Measurements from ENCODE around the gene COG6. TPM values are rescaled to one million over a fixed set of nuclear protein-coding genes. Genes with fewer than 3 reads are reported as not detected.

COG6 gene
- total and polyA plus RNA-seq, 5 donors = 11.5 to 34.4 (median 29.7) TPM

DNA sequence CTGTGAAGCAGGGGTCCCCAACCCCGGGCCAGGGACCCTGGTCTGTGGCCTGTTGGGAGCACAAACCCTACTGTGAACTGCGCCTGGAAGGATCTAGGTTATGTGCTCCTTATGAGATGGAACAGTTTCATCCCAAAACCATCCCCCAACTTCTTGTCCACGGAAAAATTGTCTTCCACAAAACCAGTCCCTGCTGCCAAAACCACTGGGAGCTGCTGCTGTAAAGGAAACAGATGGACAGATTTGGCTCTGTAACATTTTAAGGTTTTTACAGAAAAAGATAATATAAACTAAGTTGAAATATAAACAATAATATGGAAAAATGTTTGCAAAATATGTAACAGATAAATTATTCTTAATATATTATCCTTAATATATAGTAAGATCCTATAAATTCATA lies 73.7 kb downstream of the COG6 start:
- no peaks in the 10 kb centered on the region for H3K27me3 ChIP-seq (ENCODE audit: control insufficient read depth, insufficient read depth)
- H3K4me3 ChIP-seq (ENCODE audit: low read length) = no peak overlapping the region
- no peak overlapping the region for H3K27ac ChIP-seq (ENCODE audit: low read length)
- H3K4me1 ChIP-seq (ENCODE audit: control insufficient read depth, insufficient read depth, low read length) = no peaks in the 10 kb centered on the region
- no peaks in the 10 kb centered on the region for H3K9me3 ChIP-seq (ENCODE audit: control insufficient read depth, low read length)
- intact Hi-C loops (cut with DNase I) = no loop called here
- DNase-seq (no peak), ATAC-seq (no peak)
- 63% methylated on average over 3 of the region's 3 CpGs for WGBS

DNA sequence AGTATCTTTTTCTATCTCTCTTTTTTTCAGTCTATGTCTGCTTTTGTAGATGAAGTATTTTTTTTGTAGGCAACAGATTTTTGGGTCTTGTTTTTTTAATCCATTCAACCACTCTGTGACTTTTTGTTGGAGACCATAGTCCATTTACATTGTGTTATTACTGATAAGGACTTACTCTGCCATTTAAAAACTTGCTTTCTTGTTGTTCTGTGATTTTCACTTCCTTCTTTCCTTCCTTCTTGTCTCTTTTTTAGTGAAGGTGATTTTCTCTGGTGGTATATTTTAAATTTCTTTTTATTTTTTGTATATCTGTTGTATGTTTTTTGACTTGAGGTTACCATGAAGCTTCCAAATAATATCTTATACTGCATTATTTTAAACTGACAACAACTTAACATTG lies 79.5 kb downstream of the COG6 start:
- Histone ChIP-seq H3K27ac (ENCODE audit: low read length) (no peak overlapping the region), H3K9me3 (ENCODE audit: control insufficient read depth, low read length) (no peaks in the 10 kb centered on the region), H3K4me3 (ENCODE audit: low read length) (no peak overlapping the region), H3K4me1 (ENCODE audit: control insufficient read depth, insufficient read depth, low read length) (no peaks in the 10 kb centered on the region), H3K27me3 (ENCODE audit: control insufficient read depth, insufficient read depth) (no peaks in the 10 kb centered on the region)
- ATAC-seq (no peak), DNase-seq (no peak)
- intact Hi-C loops (cut with DNase I) = no loop called here

DNA sequence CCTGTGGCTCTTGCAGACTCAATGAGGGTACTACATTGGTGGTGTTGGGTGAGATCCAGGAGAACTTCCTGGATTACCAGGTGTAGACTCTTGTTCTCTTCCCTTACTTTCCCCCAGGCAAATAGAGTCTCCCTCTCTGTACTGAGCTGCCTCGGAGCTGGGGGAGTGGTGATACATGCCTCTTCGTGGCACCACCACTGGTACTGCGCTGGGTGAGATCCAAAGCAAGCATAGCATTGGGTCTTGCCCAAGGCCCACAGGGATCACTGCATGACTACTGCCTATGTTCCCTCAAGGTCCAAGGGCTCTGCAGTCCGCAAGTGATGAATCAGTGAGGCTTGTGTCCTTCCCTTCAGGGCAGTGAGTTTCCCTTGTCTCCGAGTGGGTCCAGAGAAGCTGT lies 81.6 kb downstream of the COG6 start:
- WGBS = 99% methylated on average over 5 of the region's 5 CpGs
- no peak overlapping the region for H3K27ac ChIP-seq (ENCODE audit: low read length)
- ATAC-seq = no peak

DNA sequence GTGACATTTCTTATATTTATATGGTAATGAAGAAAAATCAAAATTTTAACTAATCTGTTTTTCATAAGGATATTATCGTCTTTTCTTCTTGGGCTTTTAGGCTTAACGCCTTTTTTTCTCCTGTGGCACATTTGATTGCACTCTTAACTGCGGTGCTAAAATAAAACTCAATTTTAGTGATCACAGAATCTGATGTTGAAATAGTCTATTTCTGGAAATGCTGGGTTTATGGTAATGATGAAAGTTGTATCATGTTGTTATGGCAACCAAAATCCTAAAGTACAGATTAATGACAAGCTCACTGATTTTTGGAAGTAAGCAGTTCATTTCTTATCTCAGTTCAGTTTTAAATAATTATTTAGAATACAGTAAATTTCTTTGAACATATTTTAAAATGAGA lies 85.3 kb downstream of the COG6 start:
- 87% methylated on average over 3 of the region's 3 CpGs for WGBS
- intact Hi-C loops (cut with DNase I) = no loop called here
- ATAC-seq = no peak

More for the DNA sequence above, 81.6 kb downstream of the COG6 start:
- intact Hi-C loops (cut with DNase I) = no loop called here
- Histone ChIP-seq H3K4me1 (ENCODE audit: control insufficient read depth, insufficient read depth, low read length) (no peaks in the 10 kb centered on the region), H3K27me3 (ENCODE audit: control insufficient read depth, insufficient read depth) (no peaks in the 10 kb centered on the region), H3K4me3 (ENCODE audit: low read length) (no peak overlapping the region), H3K9me3 (ENCODE audit: control insufficient read depth, low read length) (no peaks in the 10 kb centered on the region)
- DNase-seq = no peak

DNA sequence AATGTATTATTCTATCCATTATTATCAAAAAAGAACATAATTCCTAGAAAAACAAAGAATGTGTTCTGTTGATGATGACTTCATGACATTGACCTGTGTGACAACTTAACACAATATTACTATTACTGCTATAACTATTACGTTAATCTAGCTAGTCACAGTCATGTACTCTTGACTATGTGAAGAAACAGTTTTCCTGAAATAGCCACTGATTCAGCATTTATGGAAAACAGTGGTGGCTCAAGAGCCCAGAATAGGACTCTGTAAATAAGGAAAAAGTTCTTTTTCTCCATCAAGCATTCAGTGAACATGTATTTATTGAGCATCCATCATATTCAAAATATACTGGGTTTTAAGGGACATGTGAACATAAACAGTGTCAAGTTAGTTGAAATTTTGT lies 93.5 kb downstream of the COG6 start:
- no peak for ATAC-seq
- H3K9me3 ChIP-seq (ENCODE audit: control insufficient read depth, low read length) = no peaks in the 10 kb centered on the region
- H3K27ac ChIP-seq (ENCODE audit: low read length) = no peak overlapping the region
- H3K4me1 ChIP-seq (ENCODE audit: control insufficient read depth, insufficient read depth, low read length) = no peaks in the 10 kb centered on the region
- DNase-seq = no peak
- H3K27me3 ChIP-seq (ENCODE audit: control insufficient read depth, insufficient read depth) = no peaks in the 10 kb centered on the region
- 51% methylated on average over 1 of the region's 1 CpG for WGBS
- intact Hi-C loops (cut with DNase I) = no loop called here
- no peak overlapping the region for H3K4me3 ChIP-seq (ENCODE audit: low read length)

More for the DNA sequence above, 85.3 kb downstream of the COG6 start:
- no peaks in the 10 kb centered on the region for H3K27me3 ChIP-seq (ENCODE audit: control insufficient read depth, insufficient read depth)
- no peaks in the 10 kb centered on the region for H3K9me3 ChIP-seq (ENCODE audit: control insufficient read depth, low read length)
- H3K4me1 ChIP-seq (ENCODE audit: control insufficient read depth, insufficient read depth, low read length) = no peaks in the 10 kb centered on the region
- no peak for DNase-seq
- H3K4me3 ChIP-seq (ENCODE audit: low read length) = no peak overlapping the region
- no peak overlapping the region for H3K27ac ChIP-seq (ENCODE audit: low read length)

DNA sequence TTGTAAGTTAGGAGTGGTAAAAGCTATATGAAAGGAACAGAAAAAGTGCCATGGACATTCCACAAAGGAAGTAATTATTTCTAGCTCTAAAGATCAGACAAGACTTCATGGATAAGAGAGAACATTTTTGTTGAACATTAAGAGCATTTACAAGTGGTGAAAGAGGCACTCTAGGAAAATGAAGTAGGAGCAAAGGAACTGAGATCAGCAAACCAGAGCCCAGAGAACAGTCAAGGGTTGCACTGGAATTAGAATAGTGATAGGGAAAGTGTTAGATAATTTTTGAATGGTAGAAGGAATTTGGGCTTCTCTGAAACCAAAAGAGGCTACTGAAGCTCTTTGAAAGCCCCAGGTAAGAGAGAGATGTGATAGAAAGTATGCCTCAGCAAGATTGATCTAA lies 94.1 kb downstream of the COG6 start:
- intact Hi-C loops (cut with DNase I) = no loop called here
- no peaks in the 10 kb centered on the region for H3K4me1 ChIP-seq (ENCODE audit: control insufficient read depth, insufficient read depth, low read length)
- no peak overlapping the region for H3K4me3 ChIP-seq (ENCODE audit: low read length)
- no peaks in the 10 kb centered on the region for H3K27me3 ChIP-seq (ENCODE audit: control insufficient read depth, insufficient read depth)
- no peak overlapping the region for H3K27ac ChIP-seq (ENCODE audit: low read length)
- no peak for ATAC-seq
- no peaks in the 10 kb centered on the region for H3K9me3 ChIP-seq (ENCODE audit: control insufficient read depth, low read length)
- DNase-seq = no peak

DNA sequence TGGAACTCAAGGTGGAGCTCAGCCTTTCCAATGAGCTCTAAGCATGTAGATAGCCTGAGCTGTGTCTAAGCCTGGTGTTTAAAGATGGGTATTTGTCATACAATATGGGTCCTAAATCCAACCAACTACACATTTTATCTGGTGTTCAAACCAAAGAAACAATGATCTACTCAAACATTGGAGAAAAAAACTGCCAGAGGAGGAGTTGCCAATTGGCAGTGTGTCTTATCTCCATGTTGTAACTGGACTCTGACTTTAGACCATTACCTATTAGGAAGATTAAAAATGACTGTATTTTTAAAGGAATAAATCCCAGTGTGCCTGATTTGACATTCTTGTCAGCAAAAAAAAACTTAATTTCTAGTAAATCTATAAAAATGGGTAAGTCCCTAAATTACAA lies 96.3 kb downstream of the COG6 start:
- no peak overlapping the region for H3K4me3 ChIP-seq (ENCODE audit: low read length)
- H3K27me3 ChIP-seq (ENCODE audit: control insufficient read depth, insufficient read depth) = no peaks in the 10 kb centered on the region
- no peaks in the 10 kb centered on the region for H3K4me1 ChIP-seq (ENCODE audit: control insufficient read depth, insufficient read depth, low read length)
- ATAC-seq (no peak), DNase-seq (no peak)
- H3K9me3 ChIP-seq (ENCODE audit: control insufficient read depth, low read length) = no peaks in the 10 kb centered on the region
- H3K27ac ChIP-seq (ENCODE audit: low read length) = no peak overlapping the region
- intact Hi-C loops (cut with DNase I) = no loop called here

DNA sequence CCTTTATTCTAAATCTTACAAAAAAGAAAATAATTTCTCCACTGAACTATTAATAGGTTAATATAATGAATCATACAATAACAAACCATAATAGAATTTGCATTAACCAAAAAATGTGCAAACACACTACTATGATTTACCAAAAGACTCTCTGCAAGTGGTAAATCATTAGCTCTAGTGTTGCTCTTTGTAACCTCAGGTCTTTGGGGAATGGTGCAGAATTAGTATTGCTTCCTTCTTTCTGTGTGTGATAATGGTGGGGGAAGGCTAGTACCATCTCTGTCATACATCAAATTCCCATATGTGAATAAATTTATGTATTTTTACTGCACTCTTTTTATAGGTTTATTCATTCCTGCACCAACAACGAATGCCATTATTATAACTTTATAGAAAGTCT lies 105.1 kb downstream of the COG6 start:
- Histone ChIP-seq H3K4me1 (ENCODE audit: control insufficient read depth, insufficient read depth, low read length) (no peaks in the 10 kb centered on the region), H3K4me3 (ENCODE audit: low read length) (no peak overlapping the region), H3K27ac (ENCODE audit: low read length) (no peak overlapping the region), H3K27me3 (ENCODE audit: control insufficient read depth, insufficient read depth) (no peaks in the 10 kb centered on the region), H3K9me3 (ENCODE audit: control insufficient read depth, low read length) (no peaks in the 10 kb centered on the region)
- WGBS = 70% methylated on average over 1 of the region's 1 CpG
- DNase-seq (no peak), ATAC-seq (no peak)
- intact Hi-C loops (cut with DNase I) = loop anchor here in 1 of 4 donors (10.0 kb wide), 1 partner anchor 924 kb away; no protein-coding TSS in a partner anchor

DNA sequence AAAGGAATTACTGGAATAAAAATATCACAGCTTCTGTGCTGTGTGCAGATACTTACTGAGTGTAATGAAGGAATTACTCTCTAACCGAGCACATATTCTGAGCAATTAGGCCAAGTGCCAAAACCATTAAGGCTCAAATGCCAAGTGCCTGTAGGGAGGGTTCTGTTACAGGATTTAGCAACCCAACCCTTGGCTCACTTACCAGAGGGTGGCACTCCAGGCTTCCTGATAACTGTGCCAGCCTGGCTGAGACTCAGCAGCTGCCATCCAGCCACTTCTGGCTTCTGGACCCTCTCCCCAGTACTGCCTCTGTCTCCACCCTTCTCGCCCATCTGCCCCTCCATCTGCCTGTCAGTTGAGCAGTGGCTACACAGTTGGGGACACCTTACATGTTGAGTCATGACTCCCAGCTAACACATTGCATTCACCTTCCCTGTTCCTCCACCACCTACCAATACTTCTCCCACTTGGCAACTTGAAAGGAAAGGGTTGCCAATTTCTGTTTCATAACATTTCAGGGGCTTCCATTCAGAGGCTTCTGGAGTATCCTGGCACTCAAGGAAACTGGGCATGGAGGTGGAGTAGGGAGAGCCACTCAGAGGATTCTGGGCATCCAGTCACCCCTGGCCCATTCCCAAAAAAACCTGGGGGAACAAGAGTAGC lies 110.5 kb downstream of the COG6 start:
- Histone ChIP-seq H3K27me3 (ENCODE audit: control insufficient read depth, insufficient read depth) (no peaks in the 10 kb centered on the region), H3K4me3 (ENCODE audit: low read length) (no peak overlapping the region), H3K27ac (ENCODE audit: low read length) (no peak overlapping the region), H3K4me1 (ENCODE audit: control insufficient read depth, insufficient read depth, low read length) (peaks cover 2% of the 10 kb centered on the region), H3K9me3 (ENCODE audit: control insufficient read depth, low read length) (no peaks in the 10 kb centered on the region)
- peak; percentile 38 to 71 (median 68) for DNase-seq
- 35% methylated on average over 2 of the region's 2 CpGs for WGBS
- peak; percentile 84 to 94 for ATAC-seq
- intact Hi-C loops (cut with DNase I) = loop anchor here in 1 of 4 donors (10.0 kb wide), 1 partner anchor 919 kb away; no protein-coding TSS in a partner anchor

DNA sequence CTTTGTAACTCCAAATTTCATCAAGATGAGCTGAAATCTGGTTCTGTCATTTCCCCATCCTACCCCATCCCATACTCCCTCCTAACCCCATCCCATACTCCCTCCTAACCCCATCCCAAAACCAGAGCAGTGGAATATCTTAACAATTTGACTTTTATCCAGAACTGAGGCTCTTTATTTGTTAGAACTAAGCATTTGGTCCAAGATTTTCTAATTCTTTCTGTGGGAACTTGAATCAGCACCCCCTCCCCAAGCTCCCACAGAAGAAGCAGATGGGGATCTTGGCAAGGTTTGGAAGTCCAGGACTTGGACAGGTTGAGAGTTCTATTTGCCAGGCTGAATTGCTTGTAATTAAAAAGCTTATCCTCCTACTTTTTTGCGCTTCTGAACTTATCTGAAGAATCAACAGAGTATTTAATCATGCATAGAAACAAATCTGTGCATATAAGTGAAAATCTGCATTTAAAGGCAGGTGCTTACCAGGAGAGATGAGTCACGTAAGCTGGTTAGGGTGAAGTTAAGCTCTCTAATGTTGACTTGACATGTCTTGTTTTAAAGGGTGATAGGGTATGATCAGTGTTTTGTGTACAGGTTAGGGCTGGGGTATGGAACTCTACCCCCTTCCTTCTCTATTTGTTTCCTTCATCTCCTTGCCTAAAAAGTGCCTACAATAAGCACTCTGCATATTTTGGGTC lies 111.1 kb downstream of the COG6 start:
- peak; percentile 35 to 49 for ATAC-seq
- no peak overlapping the region for H3K27ac ChIP-seq (ENCODE audit: low read length)
- no peak for DNase-seq
- H3K4me3 ChIP-seq (ENCODE audit: low read length) = no peak overlapping the region
- H3K27me3 ChIP-seq (ENCODE audit: control insufficient read depth, insufficient read depth) = no peaks in the 10 kb centered on the region
- WGBS = 67% methylated on average over 2 of the region's 2 CpGs
- H3K9me3 ChIP-seq (ENCODE audit: control insufficient read depth, low read length) = no peaks in the 10 kb centered on the region
- H3K4me1 ChIP-seq (ENCODE audit: control insufficient read depth, insufficient read depth, low read length) = peaks cover 2% of the 10 kb centered on the region
- intact Hi-C loops (cut with DNase I) = loop anchor here in 1 of 4 donors (10.0 kb wide), 1 partner anchor 918 kb away; no protein-coding TSS in a partner anchor

DNA sequence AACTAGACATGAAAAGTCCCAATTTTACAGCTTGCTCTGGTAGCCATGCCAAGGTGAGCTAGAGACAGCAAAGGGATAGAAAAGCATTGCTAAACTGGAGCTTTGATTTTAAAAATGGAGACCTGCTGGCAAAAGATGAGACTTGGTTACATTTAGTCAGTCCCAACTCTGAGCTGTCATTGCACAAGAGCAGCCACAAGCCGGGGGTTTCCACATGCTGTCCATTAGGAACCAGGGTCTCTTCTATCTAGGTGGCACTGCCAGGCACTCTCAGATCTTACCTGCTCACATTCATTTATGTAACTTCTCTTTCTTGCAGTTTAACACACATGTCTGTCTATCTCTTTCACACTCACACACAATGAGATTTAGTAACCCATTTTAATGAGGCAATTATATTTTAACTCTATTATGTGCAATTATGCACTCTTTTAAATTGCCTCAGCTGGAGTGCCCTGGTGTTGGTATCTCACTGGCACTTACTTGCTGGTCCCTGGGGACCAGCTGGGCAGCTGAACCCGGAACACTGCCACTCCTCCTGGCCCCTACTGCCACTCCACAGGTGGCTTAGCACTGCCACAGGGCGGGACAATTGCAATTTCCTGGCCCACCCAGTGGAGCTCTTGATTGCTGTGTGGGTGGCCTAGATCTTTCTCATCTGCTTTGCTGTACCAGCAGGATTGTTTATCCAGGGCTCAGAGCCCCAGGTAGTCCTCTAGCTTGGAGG lies 112.5 kb downstream of the COG6 start:
- Histone ChIP-seq H3K27ac (ENCODE audit: low read length) (no peak overlapping the region), H3K27me3 (ENCODE audit: control insufficient read depth, insufficient read depth) (no peaks in the 10 kb centered on the region), H3K9me3 (ENCODE audit: control insufficient read depth, low read length) (no peaks in the 10 kb centered on the region), H3K4me3 (ENCODE audit: low read length) (no peak overlapping the region), H3K4me1 (ENCODE audit: control insufficient read depth, insufficient read depth, low read length) (peaks cover 2% of the 10 kb centered on the region)
- intact Hi-C loops (cut with DNase I) = loop anchor here in 1 of 4 donors (10.0 kb wide), 1 partner anchor 917 kb away; no protein-coding TSS in a partner anchor
- DNase-seq = no peak
- 75% methylated on average over 3 of the region's 3 CpGs for WGBS
- ATAC-seq = no peak
